Inflammatory macrophage (primary cell): ENCODE data around the gene ASPHD2.
"Not testable (repeated sequence)": the region's sequence is repeated elsewhere in the genome, so short reads cannot be mapped to it uniquely, and the experiment has no call there.

Experiments
- DNase-seq, 2 donors: peaks; one replicate each; pipeline ENCODE4 v3.0.0-alpha.2; 2020 to 2022

The ASPHD2 gene

DNA sequence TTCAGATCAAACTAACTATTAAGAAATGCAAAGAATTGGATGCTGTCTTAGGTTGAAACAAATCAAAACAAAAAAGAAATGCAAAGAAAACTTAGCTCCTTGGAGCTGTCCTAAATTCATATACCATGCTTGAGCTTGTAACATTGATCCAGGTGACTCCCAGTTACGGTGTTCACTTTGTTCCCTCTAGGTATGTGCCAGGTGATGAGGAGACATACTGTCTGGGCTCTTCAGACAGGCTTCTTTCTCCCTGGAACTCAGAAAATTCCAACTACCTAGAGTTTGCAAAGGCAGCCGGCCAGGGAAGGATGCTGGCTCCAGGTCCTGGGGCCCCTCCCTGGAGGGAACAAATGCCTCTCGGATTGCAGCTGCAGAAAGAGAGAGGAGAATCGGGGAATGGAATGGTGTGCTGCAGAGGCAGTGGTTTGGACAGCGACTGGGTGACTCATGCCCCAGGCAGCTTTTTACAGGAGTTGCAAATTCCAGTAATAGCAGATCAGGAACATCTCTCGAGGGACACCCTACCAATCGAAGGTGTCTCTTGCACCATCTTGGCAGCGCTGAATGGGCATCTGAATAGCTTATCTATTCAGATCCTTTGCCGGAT, 12.3 kb upstream of the ASPHD2 start:
- DNase-seq = no peak

DNA sequence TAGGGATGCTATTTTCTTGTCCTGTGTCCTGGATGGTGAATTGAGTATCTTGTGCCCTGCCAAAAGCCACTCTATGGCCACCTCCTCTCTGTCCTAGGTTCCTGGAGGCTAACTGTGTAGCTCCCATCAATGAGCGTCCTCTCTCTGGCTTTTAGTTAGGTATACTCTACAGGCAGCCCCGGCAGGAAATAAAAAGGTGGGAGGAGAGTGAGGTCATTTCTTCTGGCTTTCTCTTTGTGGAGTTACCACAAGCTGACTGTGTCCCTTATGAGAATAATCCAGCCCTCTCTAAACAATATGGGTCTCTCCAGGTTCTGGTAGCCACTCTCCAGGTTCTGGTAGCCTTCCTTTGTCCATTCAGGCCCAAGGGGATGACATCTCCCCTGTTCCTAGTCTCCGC, 11.7 kb upstream of the ASPHD2 start:
- DNase-seq = no peak

DNA sequence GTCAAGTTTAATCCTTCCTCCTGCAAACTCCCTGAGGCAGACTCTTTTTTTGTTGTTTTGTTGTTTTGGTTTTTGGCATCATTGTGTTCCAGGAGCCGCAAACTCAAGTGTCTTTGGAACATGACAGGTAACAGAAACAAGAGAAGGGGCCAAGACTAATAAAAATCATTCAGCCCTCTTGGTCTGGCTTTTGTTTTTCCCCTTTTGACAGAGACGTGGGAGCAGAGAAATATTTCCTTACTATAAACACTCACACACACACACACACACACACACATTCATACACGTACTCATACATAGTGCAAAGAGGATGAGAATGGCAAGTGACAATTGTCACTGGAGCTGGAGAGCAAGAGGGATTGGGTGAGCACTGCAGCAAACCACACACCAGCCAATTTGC, 10.4 kb upstream of the ASPHD2 start:
- no peak for DNase-seq

DNA sequence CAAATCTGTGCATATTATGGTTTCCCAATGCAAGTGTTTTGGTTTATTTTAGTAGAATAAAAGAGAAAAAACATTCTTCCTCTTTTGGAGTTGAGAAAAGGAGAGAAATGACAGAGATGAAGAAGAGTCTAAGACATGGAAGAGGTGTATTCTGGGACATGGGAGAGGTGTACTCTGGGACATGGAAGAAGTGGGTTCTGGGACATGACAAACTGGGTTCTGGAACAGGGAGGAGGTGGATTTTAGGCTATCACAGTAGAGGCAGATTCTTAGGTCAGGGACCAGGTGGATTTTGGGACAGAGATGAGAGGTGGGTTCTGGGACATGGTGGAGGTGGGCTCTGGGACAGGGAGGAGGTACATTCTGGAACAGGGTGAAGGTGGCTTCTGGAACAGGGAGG, 2.1 kb upstream of the ASPHD2 start:
- DNase-seq = no peak

DNA sequence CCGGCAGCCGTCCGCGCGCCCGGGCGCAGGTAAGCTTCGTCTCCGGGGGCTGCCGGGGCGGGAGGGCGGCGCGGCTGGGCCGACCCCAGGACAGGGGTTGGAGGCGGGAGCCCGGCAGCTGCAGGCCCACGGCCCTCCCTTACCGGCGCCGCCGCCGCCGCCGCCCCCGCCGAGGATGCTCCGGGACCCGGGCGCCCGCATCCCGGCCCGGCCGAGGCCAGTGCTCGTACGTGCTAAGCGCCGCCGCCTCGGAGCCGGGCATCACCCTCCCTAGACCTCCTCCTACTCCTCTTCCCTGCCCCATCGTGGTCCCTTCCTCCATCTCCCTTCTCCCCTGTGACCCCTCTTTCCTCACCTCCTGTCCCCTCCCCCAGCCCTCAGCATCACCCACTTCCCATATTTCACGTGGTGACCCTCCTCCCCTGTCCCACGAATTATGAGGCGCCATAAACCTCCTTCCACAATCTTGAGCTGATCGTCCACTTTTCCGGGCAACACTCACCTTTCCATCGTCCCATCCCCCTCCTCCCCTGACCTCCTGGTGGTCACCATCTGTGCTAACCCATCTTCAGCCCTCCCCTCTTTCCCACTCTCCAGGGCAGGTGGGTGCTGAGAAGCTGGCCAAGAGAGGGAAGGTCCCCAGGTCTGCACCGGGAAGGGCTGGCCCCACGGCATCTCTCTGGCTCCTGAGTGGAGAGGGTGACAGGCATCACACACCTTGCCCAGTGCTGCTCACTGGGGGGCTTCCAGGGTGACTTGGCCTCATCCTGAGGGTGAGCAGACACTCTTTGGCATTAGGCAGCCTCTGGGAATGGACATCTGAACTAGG, 612 bp downstream of the ASPHD2 start:
- DNase-seq = no peak

DNA sequence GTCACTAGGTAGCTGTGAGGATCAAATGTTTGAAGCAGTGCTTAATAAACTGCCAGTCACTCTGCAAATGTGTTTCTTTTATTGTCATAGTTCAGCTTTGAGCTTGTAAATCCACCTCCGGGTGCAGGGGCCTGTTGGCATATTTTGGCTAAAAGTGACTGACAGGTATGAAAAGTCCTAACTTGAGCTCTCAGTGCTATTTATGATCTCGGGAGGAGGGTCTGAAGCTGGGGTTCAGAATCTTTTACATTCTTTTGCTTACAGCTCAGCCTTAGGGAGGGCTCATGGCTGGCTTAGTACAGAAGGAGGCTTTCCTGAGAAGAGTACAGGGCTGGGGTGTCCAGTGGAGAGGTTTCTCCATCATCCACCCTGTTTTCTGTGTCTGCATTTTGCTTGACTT, 1.5 kb downstream of the ASPHD2 start:
- no peak for DNase-seq

DNA sequence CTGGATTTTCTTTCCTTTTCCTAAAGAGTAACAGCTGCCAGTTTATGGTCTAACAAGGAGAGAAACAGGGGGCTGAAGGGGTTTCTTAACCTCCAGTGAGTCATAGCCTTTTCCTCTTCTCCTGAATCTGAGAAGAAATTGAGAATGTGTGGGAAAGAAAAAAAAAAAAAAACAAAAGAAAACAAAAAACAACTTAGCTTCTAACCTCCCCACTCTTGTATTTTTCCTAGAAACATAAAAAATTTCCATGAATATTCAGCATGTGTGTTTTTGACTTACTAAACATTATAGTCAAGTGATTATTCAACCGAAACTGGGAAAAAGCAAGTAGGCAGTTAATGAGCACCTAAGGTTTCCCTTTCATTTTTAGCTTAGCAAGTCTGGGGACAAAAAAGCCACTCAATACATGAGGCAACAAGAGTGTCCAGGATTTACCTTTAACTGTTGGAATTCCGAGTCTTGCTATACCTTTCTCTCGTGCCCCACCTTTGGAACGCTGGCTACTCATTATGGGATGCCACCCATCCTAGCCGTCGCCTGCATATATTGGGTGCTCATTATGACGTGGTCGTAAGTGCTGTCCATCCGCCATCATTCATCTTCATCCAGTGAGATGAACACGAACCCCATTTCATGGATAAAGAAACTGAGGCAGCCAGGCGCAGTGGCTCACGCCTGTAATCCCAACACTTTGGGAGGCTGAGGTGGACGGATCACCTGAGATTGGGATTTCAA, 2.4 kb downstream of the ASPHD2 start:
- DNase-seq = no peak

DNA sequence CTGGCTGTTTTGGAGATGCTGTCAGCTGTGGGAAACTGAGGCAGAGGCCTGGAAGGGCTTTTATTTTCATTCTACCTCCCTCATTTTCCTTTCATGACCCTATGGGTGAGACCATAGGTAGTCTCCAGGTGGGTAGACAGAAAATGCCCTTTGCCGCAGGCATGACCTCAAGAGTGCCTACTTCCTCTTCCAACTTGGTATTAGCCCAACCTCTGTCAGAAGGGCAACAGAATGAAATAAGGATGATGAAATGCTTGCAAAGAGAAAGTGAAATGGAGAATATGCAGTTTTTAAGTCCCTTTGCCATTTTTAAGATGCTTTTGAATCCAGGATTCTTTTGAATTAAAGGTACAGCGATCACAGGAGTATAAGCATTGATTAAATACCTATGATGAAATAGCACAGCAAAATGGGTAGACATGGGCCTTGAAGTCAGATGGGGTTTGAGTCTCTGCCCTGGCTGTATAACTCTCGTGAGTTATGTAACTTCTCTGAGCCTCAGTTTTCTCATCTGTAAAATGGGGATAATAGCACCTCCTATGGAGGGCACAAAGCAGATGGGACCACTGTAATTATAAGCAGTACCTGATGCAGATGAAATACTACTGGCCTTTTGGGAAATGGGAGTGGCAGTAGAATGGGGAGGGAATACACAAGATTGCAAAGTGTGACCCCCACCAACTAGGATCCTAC, 3.7 kb downstream of the ASPHD2 start:
- DNase-seq = peak; percentile 72 to 86

DNA sequence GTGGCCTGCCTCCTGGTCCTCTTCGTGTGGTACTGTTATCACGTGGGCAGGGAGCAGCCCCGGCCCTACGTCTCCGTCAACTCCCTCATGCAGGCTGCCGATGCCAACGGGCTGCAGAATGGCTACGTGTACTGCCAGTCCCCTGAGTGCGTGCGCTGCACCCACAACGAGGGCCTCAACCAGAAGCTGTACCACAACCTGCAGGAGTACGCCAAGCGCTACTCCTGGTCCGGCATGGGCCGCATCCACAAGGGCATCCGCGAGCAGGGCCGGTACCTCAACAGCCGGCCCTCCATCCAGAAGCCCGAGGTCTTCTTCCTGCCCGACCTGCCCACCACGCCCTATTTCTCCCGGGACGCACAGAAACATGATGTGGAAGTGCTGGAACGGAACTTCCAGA, 4.7 kb downstream of the ASPHD2 start:
- no peak for DNase-seq

DNA sequence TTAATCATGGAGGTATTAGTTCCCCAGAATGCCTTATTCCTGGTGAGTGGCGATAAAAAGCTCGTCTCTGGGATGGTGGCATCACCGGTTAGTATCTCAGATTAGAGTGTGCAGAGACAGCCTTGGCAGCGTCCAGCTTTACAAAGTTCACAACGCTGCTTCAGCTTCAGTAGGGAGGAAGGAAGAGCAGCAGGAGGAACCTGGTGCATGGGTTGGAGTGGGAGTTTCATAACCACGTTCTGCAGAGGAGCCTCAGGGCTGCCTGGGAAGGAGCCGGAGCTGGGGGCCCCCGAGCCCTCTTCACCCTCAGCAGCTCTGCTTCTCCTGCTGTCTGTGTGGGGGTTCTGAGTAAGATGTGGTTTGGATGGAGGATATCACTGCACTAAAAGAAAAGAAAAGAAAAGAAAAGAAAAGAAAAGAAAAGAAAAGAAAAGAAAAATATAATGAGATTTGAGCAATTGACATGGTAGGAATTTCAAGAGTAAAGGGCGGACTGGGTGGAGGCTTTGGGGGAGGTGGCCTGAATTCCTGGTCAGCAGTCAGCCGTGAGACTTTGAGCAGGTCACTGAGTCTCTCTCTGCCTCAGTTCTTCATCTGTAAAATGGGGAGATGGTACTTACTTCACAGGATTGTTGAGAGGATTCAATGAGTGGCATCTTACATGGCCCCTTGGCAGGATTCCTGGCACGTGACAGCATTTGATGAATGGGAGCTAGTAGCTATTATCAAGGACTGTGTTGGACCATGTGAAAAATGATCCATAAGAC, 6.5 kb downstream of the ASPHD2 start:
- peak; percentile 48 to 69 for DNase-seq

DNA sequence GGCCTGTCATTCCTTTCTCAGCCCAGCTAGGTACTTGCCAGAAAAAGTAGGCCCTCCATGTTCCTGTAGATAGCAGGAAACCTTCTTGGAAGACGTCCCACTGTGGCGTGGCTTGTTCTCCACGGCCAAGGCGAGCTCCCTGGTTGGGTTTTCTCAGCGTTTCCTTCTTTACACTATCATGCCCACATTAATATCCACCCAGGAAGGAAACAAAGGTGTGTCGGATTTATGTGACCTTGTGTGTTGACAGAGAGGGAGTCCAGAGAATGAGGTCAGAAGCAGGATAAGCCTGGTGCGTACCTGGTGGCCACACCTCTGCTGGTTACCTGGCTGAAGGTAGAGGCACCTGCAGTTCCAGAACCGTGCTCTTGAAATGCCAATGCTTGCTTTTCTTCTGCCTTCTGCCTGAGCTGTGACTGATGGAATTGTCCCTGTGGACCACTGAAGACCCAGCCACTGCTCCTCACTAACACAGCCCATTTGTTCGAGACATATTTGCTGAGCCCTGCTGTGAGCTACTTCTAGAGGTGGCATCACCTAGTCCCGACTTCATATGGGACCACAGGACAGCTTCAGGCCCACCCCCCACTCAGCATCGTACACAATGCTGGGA, 7.9 kb downstream of the ASPHD2 start:
- no peak for DNase-seq

DNA sequence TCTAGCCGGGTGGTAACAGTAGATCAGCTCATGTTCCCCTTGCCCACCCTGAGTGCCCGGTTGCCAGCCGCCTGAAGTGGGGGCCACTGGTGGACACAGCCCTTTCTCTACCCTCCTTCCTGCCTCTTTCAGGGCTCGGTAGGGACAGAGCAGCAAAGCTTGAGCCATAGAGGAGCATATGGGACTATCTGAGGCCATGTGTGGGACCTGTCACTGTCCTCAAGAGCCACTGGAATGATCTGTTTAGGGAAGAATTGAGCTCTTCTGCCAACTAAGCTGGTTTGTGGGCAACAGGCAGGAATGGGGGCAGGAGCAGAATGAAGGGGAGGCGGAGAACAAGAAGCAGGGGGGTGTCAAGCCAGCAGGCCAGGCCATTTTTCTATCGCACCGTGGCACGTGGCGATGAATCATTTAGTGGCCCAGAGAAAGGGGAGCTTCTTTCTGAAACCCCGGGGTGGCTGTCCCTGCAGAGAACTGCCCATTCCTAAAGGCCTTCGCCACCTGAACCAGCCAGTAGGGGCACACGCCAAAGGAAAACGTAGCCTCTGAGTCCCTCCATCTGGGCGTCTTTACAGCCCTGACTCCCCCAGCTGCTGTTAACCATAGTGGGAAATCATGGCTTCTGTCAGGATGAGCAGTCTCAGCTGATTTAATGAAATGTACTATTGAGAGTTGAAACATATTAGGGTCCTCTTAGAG, 8.8 kb downstream of the ASPHD2 start:
- DNase-seq = no peak

DNA sequence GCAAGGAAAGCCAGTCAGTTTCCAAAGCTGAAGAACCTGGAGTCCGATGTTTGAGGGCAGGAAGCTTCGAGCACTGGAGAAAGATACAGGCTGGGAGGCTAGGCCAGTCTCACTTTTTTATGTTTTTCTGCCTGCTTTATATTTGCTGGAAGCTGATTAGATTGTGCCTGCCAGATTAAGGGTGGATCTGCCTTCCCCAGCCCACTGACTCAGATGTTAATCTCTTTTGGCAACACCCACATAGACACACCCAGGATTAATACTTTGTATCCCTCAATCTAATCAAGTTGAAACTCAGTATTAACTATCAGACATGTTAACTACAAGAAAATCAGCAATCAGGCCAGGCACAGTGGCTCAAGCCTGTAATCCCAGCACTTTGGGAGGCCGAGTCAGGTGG, 9.7 kb downstream of the ASPHD2 start:
- not testable (repeated sequence) for DNase-seq

DNA sequence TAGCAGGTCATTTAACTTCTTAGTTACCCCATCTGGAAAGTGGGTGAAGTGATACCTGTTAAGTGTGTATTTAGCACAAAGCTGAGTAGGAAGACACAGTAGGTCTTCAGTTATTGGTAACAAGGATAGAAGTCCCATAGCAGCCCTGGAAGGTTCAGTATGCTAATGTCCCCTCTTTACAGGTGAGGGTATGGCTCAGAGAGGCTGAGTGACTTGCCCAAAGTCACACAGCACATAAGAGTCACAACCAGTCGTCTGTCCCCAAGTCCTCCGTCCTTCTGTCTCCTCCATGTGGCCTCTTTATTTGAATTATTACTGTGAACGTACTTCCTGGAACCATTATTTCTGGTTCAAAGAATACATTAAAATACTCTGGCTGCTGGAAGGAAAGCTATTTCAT, 10.5 kb downstream of the ASPHD2 start:
- no peak for DNase-seq

DNA sequence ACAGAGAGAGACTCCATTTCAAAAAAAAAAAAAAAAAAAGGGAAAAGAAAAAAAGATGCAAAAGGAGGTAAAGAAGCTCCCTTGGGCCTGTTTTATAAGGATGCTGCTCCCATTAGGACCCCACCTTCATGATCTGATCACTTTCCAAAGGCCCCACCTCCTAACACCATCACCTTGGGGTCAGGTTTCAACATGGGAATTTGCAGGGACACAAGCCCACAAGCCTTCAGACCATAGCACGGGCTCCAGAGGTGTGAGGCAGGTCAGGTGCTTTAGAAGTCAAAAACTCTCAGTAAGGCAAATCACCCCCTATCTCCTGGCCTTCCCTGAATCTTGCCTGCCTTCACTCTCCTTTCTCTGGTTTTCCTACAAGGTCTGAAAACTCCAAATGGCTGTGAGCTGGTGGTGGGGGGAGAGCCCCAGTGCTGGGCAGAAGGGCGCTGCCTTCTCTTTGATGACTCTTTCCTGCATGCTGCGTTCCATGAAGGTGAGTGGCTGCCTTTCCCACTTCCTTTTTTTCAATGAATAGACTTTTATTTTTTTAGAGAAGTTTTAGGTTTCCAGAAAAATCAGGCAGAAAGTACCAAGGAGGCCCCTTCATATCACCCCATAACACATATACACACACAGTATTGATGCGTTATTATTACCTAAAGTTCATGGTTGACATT, 13.2 kb downstream of the ASPHD2 start:
- DNase-seq = no peak

DNA sequence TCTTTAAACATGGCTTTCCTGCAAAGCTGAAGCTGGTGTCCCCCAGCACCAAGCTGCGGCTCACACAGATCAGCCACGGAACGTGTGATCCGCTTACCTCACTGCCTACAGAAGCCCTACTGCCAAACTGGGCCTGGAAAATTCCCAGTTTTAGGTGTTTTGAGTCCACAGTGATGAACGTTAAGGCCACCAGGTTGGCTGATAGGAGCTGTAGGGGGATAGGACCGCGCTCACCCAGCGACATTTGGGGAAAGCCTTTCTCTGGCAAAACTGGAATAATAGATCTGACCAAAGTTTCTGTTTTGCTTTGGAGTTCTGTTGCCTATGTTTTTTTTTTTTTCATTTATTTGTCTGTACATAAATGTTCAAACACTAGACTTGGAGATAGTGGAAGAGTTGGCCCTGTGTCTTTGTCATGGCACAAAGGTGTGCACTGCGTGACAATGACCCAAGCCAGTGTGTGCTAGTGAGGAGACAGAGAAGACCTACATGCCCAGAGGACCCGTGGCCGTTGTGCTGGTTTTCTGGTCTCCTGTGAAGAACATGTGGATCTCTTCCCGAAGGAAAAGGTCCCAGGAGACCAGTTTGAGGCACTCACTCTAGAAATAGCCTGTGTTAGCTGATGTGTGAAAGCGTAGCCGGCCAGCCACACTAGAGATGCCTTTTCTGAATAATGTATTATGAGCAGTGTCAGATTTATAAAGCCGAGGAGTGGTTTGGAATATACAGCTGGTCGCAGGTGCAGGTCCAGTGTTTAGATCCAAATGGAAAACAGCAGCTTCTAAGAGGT, 15.0 kb downstream of the ASPHD2 start:
- DNase-seq = no peak

DNA sequence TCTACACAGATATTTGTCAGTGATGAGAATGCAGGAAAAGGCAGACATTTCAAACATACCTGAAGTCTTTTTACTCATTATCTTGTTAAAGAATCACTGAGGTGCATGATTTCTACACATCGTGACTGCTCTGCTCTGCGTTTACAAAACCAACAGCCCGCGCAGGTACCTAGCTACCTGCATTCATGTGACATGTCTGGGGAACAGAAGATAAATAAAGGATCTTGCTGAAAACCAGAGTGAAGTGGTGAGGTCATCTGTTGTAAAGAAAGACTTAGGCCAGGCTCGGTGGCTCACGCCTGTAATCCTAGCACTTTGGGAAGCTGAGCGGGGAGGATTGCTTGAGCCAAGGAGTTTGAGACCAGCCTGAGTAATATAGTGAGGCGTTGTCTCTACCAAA, 15.7 kb downstream of the ASPHD2 start:
- no peak for DNase-seq

DNA sequence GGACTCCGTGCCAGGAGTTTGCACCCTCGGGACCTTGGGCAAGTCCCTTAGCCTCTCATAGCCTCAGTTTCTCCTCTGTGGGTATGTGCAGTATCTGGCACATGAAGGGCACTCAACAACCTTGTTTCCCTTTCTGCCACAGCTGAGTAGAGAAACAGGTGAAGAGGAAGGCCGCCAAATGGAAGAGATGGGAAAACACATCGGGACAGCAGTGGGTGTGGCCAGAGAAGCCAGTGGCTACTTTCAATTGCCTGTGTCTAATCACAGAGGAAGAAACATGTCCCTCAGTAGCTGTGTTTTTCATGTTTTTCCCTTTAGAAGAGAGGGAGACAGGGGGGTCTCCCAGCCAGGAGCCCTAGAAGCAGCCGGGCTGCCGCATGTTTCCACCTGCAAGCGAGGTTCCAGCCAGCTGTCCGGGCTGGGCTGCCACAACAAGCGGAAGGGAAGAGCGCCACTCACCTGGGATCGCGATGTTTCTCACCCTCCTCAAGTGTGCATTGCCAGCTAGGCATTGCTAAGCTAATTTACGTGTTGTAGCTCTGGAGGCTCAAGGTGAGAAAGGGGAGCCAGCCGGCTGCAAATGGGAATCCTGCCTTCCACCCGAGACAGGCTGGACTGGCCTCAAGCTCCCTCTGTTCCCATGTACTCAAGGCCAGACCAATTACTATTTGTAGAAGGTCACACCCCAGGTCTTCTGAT, 16.7 kb downstream of the ASPHD2 start:
- no peak for DNase-seq

DNA sequence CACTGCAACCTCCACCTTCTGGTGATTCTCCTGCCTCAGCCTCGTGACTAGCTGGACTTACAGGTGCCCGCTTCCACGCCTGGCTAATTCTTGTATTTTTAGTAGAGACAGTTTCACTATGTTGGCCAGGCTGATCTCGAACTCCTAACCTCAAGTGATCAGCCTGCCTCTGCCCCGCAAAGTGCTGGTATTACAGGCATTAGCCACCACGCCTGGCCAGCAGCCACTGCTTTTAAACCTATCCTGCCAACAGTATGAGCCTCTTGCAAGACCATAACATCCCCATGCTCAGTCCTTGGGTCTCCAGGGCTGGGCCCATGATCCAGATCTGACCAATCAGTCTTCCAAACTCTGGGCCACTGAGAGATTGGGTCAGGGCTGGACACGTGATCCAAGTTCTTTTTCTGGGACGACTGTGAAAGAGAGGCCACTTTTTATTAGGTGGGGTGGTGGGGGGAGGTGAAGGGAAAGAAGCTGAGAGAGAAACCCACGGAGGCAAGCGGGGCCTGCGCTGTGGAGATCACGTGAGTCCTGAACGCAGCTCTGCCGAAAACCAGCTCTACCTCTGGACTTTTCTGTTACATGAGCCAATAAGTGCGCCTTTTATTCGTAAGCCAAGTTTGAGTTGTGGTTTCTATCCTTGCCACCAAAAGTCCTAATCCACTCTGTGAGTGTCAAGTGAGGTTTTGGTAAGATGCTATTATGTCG, 17.9 kb downstream of the ASPHD2 start:
- DNase-seq = no peak
